ENCODE results near the gene TSHB. TPM values are rescaled to one million over a fixed set of nuclear protein-coding genes. Genes with fewer than 3 reads are reported as not detected.

TSHB gene
- total RNA-seq, 1 donor from 2014 or later: not detected

Other genes starting within 250 kb of the TSHB start
- 86.8 TPM for gene SIKE1, start 249.1 kb upstream of the TSHB start, total RNA-seq
- gene SYCP1, start 175.0 kb upstream of the TSHB start, total RNA-seq: not detected
- gene TSPAN2, start 59.7 kb downstream of the TSHB start, total RNA-seq: 31.8 TPM

Measured in frontal cortex (tissue), 1 donor.